ENCODE results near the gene FTCD.
A peak's percentile ranks its signal among the peaks of the same experiment; 100 is the strongest.
"Not testable (repeated sequence)": the region's sequence is repeated elsewhere in the genome, so short reads cannot be mapped to it uniquely, and the experiment has no call there.

FTCD gene

GRCh38 chr21:46188226-46189212, 33.1 kb upstream of the FTCD start:
- peak; percentile 59 for DNase-seq (ENCODE audit: low spot score)

GRCh38 chr21:46187814-46188213, 32.4 kb upstream of the FTCD start:
- no peak for DNase-seq (ENCODE audit: low spot score)

- no peak for DNase-seq (ENCODE audit: low spot score)
Measured at GRCh38 chr21:46187261-46187660, 31.9 kb upstream of the FTCD start.

GRCh38 chr21:46185716-46186115, 30.3 kb upstream of the FTCD start:
- no peak for DNase-seq (ENCODE audit: low spot score)

GRCh38 chr21:46184625-46185555, 29.5 kb upstream of the FTCD start:
- DNase-seq (ENCODE audit: low spot score) = peak; percentile 89

- DNase-seq (ENCODE audit: low spot score) = peak; percentile 90
Measured at GRCh38 chr21:46183910-46184624, 28.7 kb upstream of the FTCD start, which contains the start of gene SPATC1L. Gene SPATC1L (minus strand): TSS chr21:46184459. CDS start chr21:46182816, 1,643 bp downstream.

GRCh38 chr21:46183337-46183909, 28.0 kb upstream of the FTCD start:
- DNase-seq (ENCODE audit: low spot score) = peak; percentile 9

GRCh38 chr21:46182548-46183336, 27.4 kb upstream of the FTCD start:
- no peak for DNase-seq (ENCODE audit: low spot score)

- no peak for DNase-seq (ENCODE audit: low spot score)
Measured at GRCh38 chr21:46181953-46182547, 26.7 kb upstream of the FTCD start.

GRCh38 chr21:46181436-46181835, 26.1 kb upstream of the FTCD start:
- DNase-seq (ENCODE audit: low spot score) = peak; percentile 1

GRCh38 chr21:46180778-46181391, 25.5 kb upstream of the FTCD start:
- peak; percentile 1 for DNase-seq (ENCODE audit: low spot score)

- peak; percentile 1 for DNase-seq (ENCODE audit: low spot score)
Measured at GRCh38 chr21:46180079-46180722, 24.8 kb upstream of the FTCD start.

GRCh38 chr21:46179708-46180078, 24.3 kb upstream of the FTCD start:
- no peak for DNase-seq (ENCODE audit: low spot score)

GRCh38 chr21:46178961-46179360, 23.6 kb upstream of the FTCD start:
- DNase-seq (ENCODE audit: low spot score) = no peak

GRCh38 chr21:46176443-46177129, 21.2 kb upstream of the FTCD start:
- not testable (repeated sequence) for DNase-seq (ENCODE audit: low spot score)

GRCh38 chr21:46173573-46173972, 18.2 kb upstream of the FTCD start:
- DNase-seq (ENCODE audit: low spot score) = no peak

- DNase-seq (ENCODE audit: low spot score) = no peak
Measured at GRCh38 chr21:46172863-46173528, 17.6 kb upstream of the FTCD start.
